HUDEP-2 (cell line): ENCODE measurements around the gene BCAT1.
A peak's percentile ranks its signal among the peaks of the same experiment; 100 is the strongest.
"Not testable (repeated sequence)": the region's sequence is repeated elsewhere in the genome, so short reads cannot be mapped to it uniquely, and the experiment has no call there.

Source experiments
- DNase-seq, 76 experiments: peaks; one replicate each; lab custom pipeline; 2025; ENCODE audit not compliant: unreplicated experiment in 76 of 76; lab: John Stamatoyannopoulos, UW

The BCAT1 gene

DNA sequence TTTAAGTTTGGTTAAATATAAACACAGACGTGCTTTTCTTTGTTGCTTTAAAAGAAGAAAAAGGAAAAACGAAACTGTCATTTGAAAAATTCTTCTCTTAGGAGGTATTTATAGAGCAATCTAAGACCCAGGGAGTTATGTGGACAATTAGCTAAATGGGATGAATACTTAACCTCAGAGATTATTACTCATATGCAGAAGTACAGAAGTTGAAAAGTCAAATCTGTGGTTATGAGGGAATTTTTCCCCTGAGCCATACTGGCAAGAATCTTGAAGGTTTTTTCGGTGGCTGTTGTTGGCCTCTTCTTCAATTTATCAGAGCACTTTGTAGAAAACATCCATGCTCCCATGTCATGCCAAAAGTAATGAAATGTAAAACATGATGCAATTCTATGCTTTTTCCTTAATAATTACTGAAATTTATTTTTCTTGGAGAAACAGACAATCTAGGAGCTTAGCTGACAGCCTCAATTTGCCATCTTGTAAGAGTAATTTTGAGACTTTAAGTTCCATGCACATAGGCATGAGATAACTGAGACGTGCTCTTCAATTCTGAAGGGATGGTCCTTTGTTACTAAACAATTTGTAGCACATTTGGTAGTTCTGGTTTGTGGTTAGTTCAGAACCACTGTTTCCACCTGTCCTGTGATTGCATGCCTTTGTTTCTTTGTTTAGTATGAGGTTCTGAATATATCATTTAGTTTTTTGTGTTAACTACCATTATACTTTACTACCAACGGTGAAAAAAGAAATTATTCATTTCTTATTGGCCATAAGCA is 126.6 kb downstream of the BCAT1 start:
- DNase-seq: no peak

GRCh38 chr12:24821691-24822090 is 127.2 kb downstream of the BCAT1 start:
- no peak for DNase-seq

GRCh38 chr12:24820872-24821271 is 128.0 kb downstream of the BCAT1 start:
- no peak for DNase-seq

- no peak for DNase-seq
Observed at GRCh38 chr12:24818351-24818750, 130.6 kb downstream of the BCAT1 start.

- DNase-seq: no peak
Observed at GRCh38 chr12:24815114-24815423, 133.8 kb downstream of the BCAT1 start.

GRCh38 chr12:24814379-24815113 is 134.4 kb downstream of the BCAT1 start:
- no peak for DNase-seq

DNA sequence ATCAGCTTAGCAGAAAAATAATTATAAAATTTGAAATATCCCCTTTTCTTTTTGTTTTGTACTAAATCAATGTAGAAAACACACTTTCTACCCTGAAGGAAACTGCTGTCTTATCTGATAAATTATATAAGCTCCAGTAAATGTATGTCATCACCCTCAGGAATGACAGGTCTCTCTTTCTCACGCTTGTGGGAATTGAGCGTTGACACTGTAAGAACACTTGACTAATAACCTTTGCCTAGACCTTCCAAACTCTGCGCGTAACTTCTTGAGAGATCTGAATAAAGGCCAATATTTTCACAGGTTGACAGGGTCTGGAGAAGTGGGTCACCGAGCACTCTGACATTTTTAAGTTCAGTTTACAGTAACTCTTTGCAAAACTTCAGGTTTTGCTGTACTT is 138.5 kb downstream of the BCAT1 start:
- DNase-seq: no peak

DNA sequence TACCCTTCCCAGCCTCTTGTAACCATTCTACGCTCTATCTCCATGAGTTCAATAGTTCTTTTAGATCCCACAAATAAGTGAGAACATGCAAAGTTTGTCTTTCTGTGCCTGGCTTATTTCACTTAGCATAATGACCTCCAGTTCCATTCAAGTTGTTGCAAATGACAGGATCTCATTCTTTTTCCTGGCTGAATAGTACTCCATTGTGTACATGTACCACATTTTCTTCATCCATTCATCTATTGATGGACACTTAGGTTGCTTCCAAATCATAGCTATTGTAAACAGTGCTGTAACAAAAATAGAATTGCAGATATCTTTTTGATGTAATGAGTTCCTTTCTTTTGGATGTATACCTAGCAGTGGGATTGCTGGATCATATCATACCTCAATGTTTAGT is 139.6 kb downstream of the BCAT1 start:
- DNase-seq: not testable (repeated sequence)

GRCh38 chr12:24808651-24809050 is 140.2 kb downstream of the BCAT1 start:
- no peak for DNase-seq

- DNase-seq: no peak
Observed at GRCh38 chr12:24806386-24806785, 142.5 kb downstream of the BCAT1 start.

GRCh38 chr12:24803430-24804245 is 145.3 kb downstream of the BCAT1 start:
- DNase-seq: no peak

DNA sequence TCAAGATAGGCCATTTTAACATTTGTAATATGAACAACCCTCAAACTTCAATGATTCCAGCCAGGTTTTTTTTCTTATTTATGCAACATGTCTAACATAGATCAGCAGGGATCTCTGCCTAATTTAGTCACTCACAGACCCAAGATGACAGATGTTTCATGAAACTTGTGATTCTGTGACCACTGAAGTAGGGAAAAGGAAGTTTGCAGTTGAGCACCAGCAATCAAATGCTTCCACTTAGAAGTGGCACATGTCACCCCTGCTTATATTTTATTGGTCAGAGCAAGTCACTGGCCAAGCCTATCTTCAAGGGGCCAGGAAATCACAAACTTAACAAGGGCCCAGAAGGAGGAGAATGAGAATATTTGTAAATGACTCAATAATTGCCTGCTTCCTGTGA is 150.6 kb downstream of the BCAT1 start:
- DNase-seq: no peak

DNA sequence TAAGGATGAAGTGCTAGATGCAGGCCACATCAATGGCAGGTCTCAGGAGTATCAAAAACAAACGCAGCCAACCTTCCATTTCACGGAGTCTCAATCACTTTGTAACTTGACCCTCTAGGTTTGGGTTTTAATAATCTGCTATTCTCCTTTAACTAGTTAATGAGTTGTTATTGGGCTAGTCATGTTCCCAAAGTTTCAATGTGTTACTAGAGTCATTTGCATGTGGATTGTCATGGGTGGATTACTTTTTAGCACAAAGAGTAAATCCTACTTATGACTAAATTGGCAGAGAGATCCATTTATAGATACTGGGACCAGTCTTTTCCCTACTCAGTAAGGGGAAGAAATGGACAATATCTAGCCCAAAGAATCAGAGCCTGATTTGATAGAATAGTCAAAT is 151.0 kb downstream of the BCAT1 start:
- DNase-seq: no peak

DNA sequence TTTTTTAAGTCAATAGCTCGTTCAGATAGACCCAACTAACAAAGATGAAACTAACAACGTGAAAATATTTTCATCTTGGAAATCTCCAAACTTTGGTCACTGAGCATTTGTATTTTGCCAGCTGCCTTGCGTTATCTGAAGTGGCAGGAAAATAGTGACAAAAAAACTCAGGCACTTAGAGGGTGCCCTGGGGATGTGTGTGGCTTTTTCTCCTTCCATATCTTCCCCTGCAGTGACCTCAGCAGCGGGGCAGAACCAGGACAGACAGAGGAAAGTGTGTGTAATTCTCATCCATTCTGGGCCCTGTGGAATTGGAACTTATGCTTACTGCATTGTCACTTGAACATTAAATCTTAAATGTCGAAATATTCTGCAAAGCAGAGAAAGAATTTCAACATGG is 152.0 kb downstream of the BCAT1 start:
- no peak for DNase-seq

- peak in 1 of 76 experiments; percentile 2 for DNase-seq
Observed at GRCh38 chr12:24795699-24796347, 153.1 kb downstream of the BCAT1 start.

- DNase-seq: no peak
Observed at GRCh38 chr12:24791622-24792021, 157.3 kb downstream of the BCAT1 start.

- no peak for DNase-seq
Observed at GRCh38 chr12:24788886-24789285, 160.0 kb downstream of the BCAT1 start.

DNA sequence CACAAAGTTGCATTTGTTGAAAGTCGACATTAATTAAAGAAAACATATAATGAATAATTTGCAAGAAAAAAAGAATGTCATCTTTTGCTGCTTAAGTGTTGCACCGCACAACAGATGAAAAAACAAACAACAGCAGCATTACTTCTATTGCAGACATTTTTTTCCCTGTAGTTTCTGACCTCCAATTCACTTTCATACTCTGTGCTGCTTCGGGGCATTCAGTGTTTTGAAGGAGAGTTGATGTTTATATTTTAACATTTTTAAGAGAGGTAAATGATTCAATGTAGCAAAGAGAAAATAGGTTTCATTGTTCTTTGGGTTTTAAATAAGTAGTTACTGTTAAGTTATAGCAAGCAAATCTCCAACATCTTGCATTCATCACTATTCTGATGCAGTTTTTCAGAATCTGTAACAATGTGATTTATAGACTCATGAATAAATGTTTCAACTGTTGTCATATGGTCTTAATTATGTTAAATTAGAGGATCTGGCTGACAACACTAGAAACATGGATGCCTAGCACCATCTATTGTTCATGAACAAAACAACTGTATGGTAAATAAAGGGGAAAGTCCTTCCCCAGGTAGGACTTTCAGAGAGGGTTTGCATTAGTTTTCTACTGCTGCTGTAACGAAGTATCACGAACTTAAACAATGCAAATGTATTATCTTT is 168.1 kb downstream of the BCAT1 start:
- no peak for DNase-seq

DNA sequence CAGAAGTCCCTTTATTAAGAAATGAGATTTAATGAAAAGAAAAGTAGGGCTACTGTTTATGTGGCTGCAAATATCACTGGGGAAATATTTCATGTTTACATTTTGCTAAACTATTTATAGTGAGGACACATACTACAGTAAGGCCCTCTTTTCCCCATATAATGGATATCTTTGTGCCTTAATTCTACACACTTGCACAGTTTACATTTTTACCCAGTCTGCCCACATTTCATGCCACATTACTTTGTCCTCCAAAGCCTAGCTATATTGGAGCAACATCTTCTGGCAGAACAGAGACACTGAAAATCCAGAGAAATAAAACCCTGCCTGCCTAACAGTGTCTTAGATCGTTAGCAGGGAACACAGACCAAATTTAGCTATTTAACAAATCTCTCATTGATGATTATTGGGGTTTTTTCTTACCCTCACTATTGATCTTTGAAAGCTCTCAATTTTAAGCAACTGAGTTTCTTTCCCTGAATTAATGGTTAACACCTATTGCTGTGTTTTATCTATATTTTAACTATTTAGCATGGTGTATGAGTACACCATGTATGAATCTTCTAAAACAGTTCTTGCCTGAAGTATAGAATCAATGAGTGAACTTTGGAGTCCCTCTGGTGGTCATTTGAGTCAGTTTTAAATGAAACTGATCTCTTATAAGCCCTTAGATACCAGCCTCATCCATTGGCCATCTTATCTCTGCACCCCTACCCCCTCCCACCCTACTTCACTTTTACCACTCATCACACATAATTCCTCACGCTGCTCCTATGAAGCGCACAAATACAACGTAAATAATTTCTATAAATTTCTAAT is 170.2 kb downstream of the BCAT1 start:
- DNase-seq: peak in 8 of 76 experiments; percentile 3 to 45 (median 8)

DNA sequence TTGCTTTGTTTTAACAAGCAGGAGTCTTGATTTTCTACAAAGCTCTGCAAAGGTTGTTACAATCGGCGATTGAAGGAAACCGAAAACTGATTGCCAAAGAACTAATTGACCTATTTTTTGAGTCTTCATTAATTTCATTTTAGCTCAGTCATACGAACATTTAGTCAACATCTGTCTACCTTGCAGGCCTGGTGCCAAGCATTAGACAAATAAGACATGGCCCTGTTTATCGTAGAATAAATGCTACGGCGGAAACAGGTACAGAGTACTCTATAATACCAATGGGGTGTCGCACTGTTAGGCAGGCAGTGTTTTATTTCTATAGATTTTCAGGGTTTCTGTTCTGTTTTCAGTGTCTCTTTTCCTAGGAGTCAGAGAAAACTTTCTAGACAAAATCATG is 171.5 kb downstream of the BCAT1 start:
- no peak for DNase-seq
